Small intestine (tissue), 7 donors: ENCODE measurements around the gene CADM2. TPM values are rescaled to one million over a fixed set of nuclear protein-coding genes. Genes with fewer than 3 reads are reported as not detected.

Experiments
- DNase-seq, 2 donors: peaks; one replicate each; pipeline versions ENCODE4 v3.0.0 to v3.0.0-alpha.2; 2013
- FAIRE-seq: peaks from 2 replicates; lab custom pipeline; 2012; peaks lifted over from hg19 to GRCh38; lab: Jason Lieb, UNC
- H3K27ac ChIP-seq, 3 donors: one replicate each; pipeline ENCODE4 v1.5.1; 2013; ENCODE audit warnings: low read length in 2 of 3, mild to moderate bottlenecking in 2 of 3, control low read depth in 1 of 3, inconsistent platforms in 1 of 3, low read depth in 1 of 3, moderate library complexity in 1 of 3
- H3K27me3 ChIP-seq, 3 donors: one replicate each; pipeline ENCODE4 v1.6.1; 2013; ENCODE audit warnings: low read length in 3 of 3, inconsistent platforms in 1 of 3; ENCODE audit not compliant: control insufficient read depth in 3 of 3, insufficient read depth in 3 of 3
- H3K36me3 ChIP-seq, 3 donors: one replicate each; pipeline ENCODE4 v1.6.1; 2013; ENCODE audit warnings: low read length in 3 of 3, inconsistent platforms in 1 of 3, low read depth in 1 of 3, mild to moderate bottlenecking in 1 of 3, moderate library complexity in 1 of 3; ENCODE audit not compliant: control insufficient read depth in 3 of 3, insufficient read depth in 2 of 3
- H3K4me1 ChIP-seq, 3 donors: one replicate each; pipeline ENCODE4 v1.6.1; 2013; ENCODE audit warnings: low read length in 2 of 3, inconsistent platforms in 1 of 3, low read depth in 1 of 3, mild to moderate bottlenecking in 1 of 3, moderate library complexity in 1 of 3; ENCODE audit not compliant: control insufficient read depth in 3 of 3, insufficient read depth in 2 of 3
- H3K4me3 ChIP-seq, 3 donors: one replicate each; pipeline ENCODE4 v1.5.1; 2013; ENCODE audit warnings: low read length in 3 of 3, control low read depth in 1 of 3, inconsistent platforms in 1 of 3, low read depth in 1 of 3, mild to moderate bottlenecking in 1 of 3, moderate library complexity in 1 of 3
- H3K9me3 ChIP-seq, 2 donors: one replicate each; pipeline ENCODE4 v1.6.1; 2013; ENCODE audit warnings: low read depth in 1 of 2, low read length in 1 of 2; ENCODE audit not compliant: control insufficient read depth in 2 of 2, insufficient read depth in 1 of 2
- WGBS, 3 donors: extraction: QIAGEN DNeasy Blood & Tissue Kit; methylation state at CpG; one replicate each; pipeline ENCODE4 v1.1.7; 2013; 5-methylcytosine and 5-hydroxymethylcytosine counted together
- polyA plus RNA-seq, 4 donors: library from polyadenylated mRNA; stranded (reverse) in 3 of 4; unstranded in 1 of 4; fragments of 200-250 nt in 3 of 4; fragments of 120-200 nt in 1 of 4; gene quantifications; one replicate each; pipeline versions ENCODE4 v1.2.1 to v1.2.3, GENCODE V29; 2013
- donor health status: healthy with polysubstance abuse.
- donor health status: control.
- donor health status: control.
- donor health status: Bipolar disorder and iron deficiency.
- donor health status: healthy.

The CADM2 gene
- polyA plus RNA-seq, 4 donors = 0.95 to 2.4 TPM; not detected in 2

DNA sequence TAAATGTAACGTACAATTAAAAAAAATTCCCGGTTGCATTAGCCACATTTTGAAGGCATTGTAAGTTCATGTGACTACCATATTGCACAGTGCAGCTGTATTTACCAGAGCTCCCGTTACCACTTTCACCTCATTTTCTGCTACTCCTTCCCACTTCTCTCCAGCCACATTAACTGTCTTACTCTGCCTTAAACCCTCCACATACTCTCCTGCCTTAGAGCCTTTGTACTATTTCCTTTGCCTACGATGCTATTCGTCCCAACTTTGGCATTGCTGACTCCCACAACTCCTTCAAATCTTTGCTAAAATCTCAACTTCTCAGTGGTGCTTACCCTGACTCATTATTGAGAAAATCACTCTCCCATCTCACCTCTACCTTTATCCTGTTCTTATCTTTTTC lies 115.2 kb downstream of the CADM2 start:
- Histone ChIP-seq H3K9me3 (no peaks in the 10 kb centered on the region), H3K27me3 (no peaks in the 10 kb centered on the region), H3K27ac (no peak overlapping the region), H3K4me1 (no peaks in the 10 kb centered on the region), H3K4me3 (no peak overlapping the region), H3K36me3 (no peaks in the 10 kb centered on the region)
- no peak for DNase-seq
- 81 to 88% (median 83%) methylated on average over 5 of the region's 5 CpGs for WGBS, 3 donors
- no peak for FAIRE-seq

- Histone ChIP-seq H3K27ac (no peak overlapping the region), H3K27me3 (no peaks in the 10 kb centered on the region), H3K9me3 (no peaks in the 10 kb centered on the region), H3K4me3 (no peak overlapping the region), H3K4me1 (no peaks in the 10 kb centered on the region), H3K36me3 (no peaks in the 10 kb centered on the region)
- DNase-seq = no peak
- WGBS, 3 donors = 57 to 81% (median 79%) methylated on average over 2 of the region's 2 CpGs
- no peak for FAIRE-seq
Measured at GRCh38 chr3:85075663-85076062, 116.9 kb downstream of the CADM2 start.

DNA sequence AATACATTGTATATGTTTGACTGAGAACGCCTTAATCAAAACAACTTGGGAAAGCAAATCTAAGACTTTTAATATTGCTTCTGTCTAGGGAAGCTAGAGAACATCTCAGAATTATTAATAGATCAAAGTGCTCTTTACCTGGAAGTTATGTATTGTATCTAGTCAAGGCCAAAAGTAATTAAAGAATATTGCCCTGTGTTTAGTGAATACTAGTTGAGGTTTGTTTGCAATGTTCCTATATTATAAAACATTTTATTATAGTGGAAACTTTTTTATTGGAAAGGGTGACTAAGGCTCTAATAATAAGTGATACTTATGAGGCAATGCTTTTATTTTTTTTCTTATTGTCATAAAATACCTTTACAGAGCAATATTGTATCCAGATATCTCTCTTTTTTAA lies 118.2 kb downstream of the CADM2 start:
- 67 to 82% (median 79%) methylated on average over 1 of the region's 1 CpG for WGBS, 3 donors
- Histone ChIP-seq H3K4me3 (no peak overlapping the region), H3K9me3 (no peaks in the 10 kb centered on the region), H3K4me1 (no peaks in the 10 kb centered on the region), H3K36me3 (no peaks in the 10 kb centered on the region), H3K27ac (no peak overlapping the region), H3K27me3 (no peaks in the 10 kb centered on the region)
- no peak for DNase-seq
- no peak for FAIRE-seq

- Histone ChIP-seq H3K27ac (no peak overlapping the region), H3K4me3 (no peak overlapping the region), H3K4me1 (no peaks in the 10 kb centered on the region), H3K9me3 (no peaks in the 10 kb centered on the region), H3K27me3 (no peaks in the 10 kb centered on the region), H3K36me3 (no peaks in the 10 kb centered on the region)
- DNase-seq (no peak), FAIRE-seq (no peak)
- 46 to 51% (median 47%) methylated on average over 8 of the region's 8 CpGs for WGBS, 3 donors
Measured at GRCh38 chr3:85081191-85081906, 122.6 kb downstream of the CADM2 start.

DNA sequence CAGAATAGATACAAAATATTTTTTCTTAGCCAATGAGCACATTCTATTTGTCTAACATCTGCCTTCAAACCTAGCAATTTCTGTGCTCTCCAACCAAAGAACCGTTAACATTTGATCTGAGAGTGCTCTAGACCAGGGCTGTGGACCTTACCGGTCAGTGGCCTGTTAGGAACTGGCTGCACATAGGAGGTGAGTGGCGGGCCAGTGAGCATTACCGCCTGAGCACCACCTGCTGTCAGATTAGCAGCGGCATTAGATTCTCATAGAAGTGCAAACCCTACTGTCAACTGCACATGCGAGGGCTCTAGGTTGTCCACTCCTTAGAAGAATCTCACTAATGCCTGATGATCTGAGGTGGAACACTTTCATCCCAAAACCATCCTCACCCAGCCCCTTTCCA lies 131.7 kb downstream of the CADM2 start:
- no peak for DNase-seq
- no peak for FAIRE-seq

DNA sequence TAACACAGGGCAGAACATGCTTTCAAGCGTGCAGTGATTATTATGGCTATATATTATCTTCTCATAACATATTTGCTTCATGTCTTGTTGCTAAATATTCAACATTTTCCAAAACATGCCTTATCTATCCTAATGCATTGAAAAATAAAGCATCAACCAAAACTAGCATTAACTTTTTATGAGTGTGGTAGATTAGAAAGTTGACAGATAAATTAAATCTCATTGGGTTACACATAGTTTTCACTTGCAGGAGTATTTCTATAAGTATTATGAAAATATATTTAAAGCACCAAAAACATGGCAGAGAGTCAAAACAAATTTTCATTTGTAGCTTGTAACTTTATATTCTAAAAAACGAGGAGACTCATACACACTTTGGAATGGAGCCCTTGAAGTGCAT lies 141.5 kb downstream of the CADM2 start:
- Histone ChIP-seq H3K4me3 (no peak overlapping the region), H3K27me3 (no peaks in the 10 kb centered on the region), H3K27ac (no peak overlapping the region), H3K9me3 (no peaks in the 10 kb centered on the region), H3K36me3 (no peaks in the 10 kb centered on the region), H3K4me1 (peaks cover 0 to 3% (median 0%) of the 10 kb centered on the region in 3 donors)
- FAIRE-seq (no peak), DNase-seq (no peak)
- 64 to 67% (median 65%) methylated on average over 2 of the region's 2 CpGs for WGBS, 3 donors

More for the DNA sequence above, 131.7 kb downstream of the CADM2 start:
- 83 to 88% (median 87%) methylated on average over 6 of the region's 6 CpGs for WGBS, 3 donors
- H3K27ac ChIP-seq = no peak overlapping the region
- H3K36me3 ChIP-seq = no peaks in the 10 kb centered on the region
- H3K27me3 ChIP-seq = no peaks in the 10 kb centered on the region
- no peaks in the 10 kb centered on the region for H3K4me1 ChIP-seq
- H3K9me3 ChIP-seq = no peaks in the 10 kb centered on the region
- H3K4me3 ChIP-seq = no peak overlapping the region

- DNase-seq (peak in 1 of 2 donors; percentile 43), FAIRE-seq (no peak)
- 6 to 34% (median 33%) methylated on average over 1 of the region's 1 CpG for WGBS, 3 donors
- Histone ChIP-seq H3K4me3 (no peak overlapping the region), H3K27me3 (no peaks in the 10 kb centered on the region), H3K36me3 (no peaks in the 10 kb centered on the region), H3K4me1 (peaks cover 0 to 3% (median 0%) of the 10 kb centered on the region in 3 donors), H3K27ac (no peak overlapping the region), H3K9me3 (no peaks in the 10 kb centered on the region)
Measured at GRCh38 chr3:85102781-85103180, 144.0 kb downstream of the CADM2 start.

- 35 to 61% (median 46%) methylated on average over 2 of the region's 2 CpGs for WGBS, 3 donors
- no peak for FAIRE-seq
- H3K27me3 ChIP-seq = no peaks in the 10 kb centered on the region
Measured at GRCh38 chr3:85110393-85110792, 151.6 kb downstream of the CADM2 start.

DNA sequence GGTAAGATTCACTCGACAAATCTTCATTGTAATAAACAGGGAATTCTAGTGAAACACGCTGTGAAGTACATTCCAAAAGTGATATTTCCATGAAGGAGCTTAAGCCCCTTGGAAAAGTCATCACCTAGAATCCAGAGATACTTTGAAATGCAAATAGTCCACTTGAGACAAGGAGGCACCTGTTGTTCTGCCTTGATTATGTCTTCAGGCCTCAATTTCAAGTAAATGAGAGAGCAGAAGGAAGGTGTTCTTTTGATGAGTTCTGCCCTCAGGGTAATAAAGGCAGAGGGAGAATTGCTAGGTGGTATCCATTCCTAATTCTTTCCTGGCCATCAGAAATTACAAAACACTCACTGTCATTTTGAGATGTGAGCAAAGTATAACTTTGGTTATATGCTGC lies 162.1 kb downstream of the CADM2 start:
- Histone ChIP-seq H3K4me3 (no peak overlapping the region), H3K9me3 (no peaks in the 10 kb centered on the region), H3K27me3 (no peaks in the 10 kb centered on the region), H3K4me1 (no peaks in the 10 kb centered on the region), H3K36me3 (no peaks in the 10 kb centered on the region), H3K27ac (no peak overlapping the region)
- DNase-seq (no peak), FAIRE-seq (no peak)
- 79 to 87% (median 86%) methylated on average over 2 of the region's 2 CpGs for WGBS, 3 donors

More at GRCh38 chr3:85110393-85110792, 151.6 kb downstream of the CADM2 start:
- H3K27ac ChIP-seq = no peak overlapping the region
- no peaks in the 10 kb centered on the region for H3K9me3 ChIP-seq
- H3K36me3 ChIP-seq = no peaks in the 10 kb centered on the region
- no peak overlapping the region for H3K4me3 ChIP-seq
- no peak for DNase-seq
- no peaks in the 10 kb centered on the region for H3K4me1 ChIP-seq
